Measurements from ENCODE around the gene SMIM38. TPM values are rescaled to one million over a fixed set of nuclear protein-coding genes. Genes with fewer than 3 reads are reported as not detected.
A peak's percentile ranks its signal among the peaks of the same experiment; 100 is the strongest.

Gene SMIM38
- total RNA-seq, 1 experiment from 2014 or later, result 0.09 TPM

GRCh38 chr11:69183613-69184012, 27.9 kb downstream of the SMIM38 start:
- no peak for DNase-seq
- Histone ChIP-seq H3K27ac (ENCODE audit: insufficient read length, low read depth, low read length) (no peak overlapping the region), H3K14ac (ENCODE audit: insufficient read depth, low read length) (no peak overlapping the region), H2AK5ac (ENCODE audit: insufficient read length, low read length) (no peak overlapping the region), H3K79me2 (ENCODE audit: insufficient read depth, low read length) (no peaks in the 10 kb centered on the region), H3K9ac (ENCODE audit: extremely low read depth, insufficient read length, low read length) (no peak overlapping the region), H3K27me3 (ENCODE audit: insufficient read depth, low read length) (no peaks in the 10 kb centered on the region), H2BK5ac (ENCODE audit: insufficient read length, low read length) (no peak overlapping the region), H2BK15ac (ENCODE audit: low read depth, low read length) (no peak overlapping the region), H4K20me1 (ENCODE audit: control insufficient read depth, insufficient read depth, insufficient read length) (no peaks in the 10 kb centered on the region), H3K56ac (ENCODE audit: insufficient read length, low read depth, low read length) (no peak overlapping the region), H3K79me1 (ENCODE audit: insufficient read depth, low read depth, low read length, poor library complexity, severe bottlenecking) (no peaks in the 10 kb centered on the region), H3K4me2 (ENCODE audit: insufficient read depth, insufficient read length, low read length) (no peak overlapping the region), H4K5ac (ENCODE audit: insufficient read length, low read depth, low read length) (no peak overlapping the region), H2AFZ (ENCODE audit: low read length) (no peak overlapping the region), H2BK12ac (ENCODE audit: insufficient read length, low read depth, low read length) (no peak overlapping the region), H2BK20ac (ENCODE audit: low read depth, low read length, poor library complexity, severe bottlenecking) (no peak overlapping the region), H3K4me1 (ENCODE audit: insufficient read depth, low read length) (no peaks in the 10 kb centered on the region), H3K23ac (ENCODE audit: insufficient read length, low read depth, low read length) (no peak overlapping the region), H4K8ac (replicated peaks; ENCODE audit: insufficient read length, low read depth, low read length) (no peak overlapping the region), H3T11ph (ENCODE audit: low read length) (no peak overlapping the region), H4K91ac (ENCODE audit: insufficient read length, low read depth, low read length) (no peak overlapping the region), H2BK120ac (ENCODE audit: low read depth, low read length, poor library complexity, severe bottlenecking) (no peak overlapping the region), H3K23me2 (ENCODE audit: insufficient read length, low read depth, low read length, poor library complexity, severe bottlenecking) (no peaks in the 10 kb centered on the region), H3K18ac (ENCODE audit: insufficient read length, low read depth, low read length) (no peak overlapping the region), H3K4ac (ENCODE audit: low read depth, low read length) (no peak overlapping the region), H3K9me3 (ENCODE audit: control insufficient read depth, low read depth, low read length) (no peaks in the 10 kb centered on the region)
- no CpG with 5 or more reads among the region's 8 CpGs for WGBS (ENCODE audit: extremely low coverage, insufficient read length, low lambda C conversion rate)
- peaks cover 0 to 4% of the 10 kb centered on the region in 2 experiments; a peak in 2 of 5 replicates for H3K9me3 Mint-ChIP-seq
- H3K36me3 Mint-ChIP-seq (ENCODE audit: insufficient read depth in 1 of 3, low read depth in 3 of 3), result no peaks in the 10 kb centered on the region
- H3K27ac Mint-ChIP-seq, result peak overlapping the region in 1 of 3 experiments; percentile 89; a peak in 2 of 7 replicates
- H3K27me3 Mint-ChIP-seq (ENCODE audit: low read depth), result peaks cover 16% of the 10 kb centered on the region
- TF ChIP-seq, protein P1, sequence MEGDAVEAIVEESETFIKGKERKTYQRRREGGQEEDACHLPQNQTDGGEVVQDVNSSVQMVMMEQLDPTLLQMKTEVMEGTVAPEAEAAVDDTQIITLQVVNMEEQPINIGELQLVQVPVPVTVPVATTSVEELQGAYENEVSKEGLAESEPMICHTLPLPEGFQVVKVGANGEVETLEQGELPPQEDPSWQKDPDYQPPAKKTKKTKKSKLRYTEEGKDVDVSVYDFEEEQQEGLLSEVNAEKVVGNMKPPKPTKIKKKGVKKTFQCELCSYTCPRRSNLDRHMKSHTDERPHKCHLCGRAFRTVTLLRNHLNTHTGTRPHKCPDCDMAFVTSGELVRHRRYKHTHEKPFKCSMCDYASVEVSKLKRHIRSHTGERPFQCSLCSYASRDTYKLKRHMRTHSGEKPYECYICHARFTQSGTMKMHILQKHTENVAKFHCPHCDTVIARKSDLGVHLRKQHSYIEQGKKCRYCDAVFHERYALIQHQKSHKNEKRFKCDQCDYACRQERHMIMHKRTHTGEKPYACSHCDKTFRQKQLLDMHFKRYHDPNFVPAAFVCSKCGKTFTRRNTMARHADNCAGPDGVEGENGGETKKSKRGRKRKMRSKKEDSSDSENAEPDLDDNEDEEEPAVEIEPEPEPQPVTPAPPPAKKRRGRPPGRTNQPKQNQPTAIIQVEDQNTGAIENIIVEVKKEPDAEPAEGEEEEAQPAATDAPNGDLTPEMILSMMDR (conservative IDR thresholded peaks at IDR 0.05), result no peak
- H3K4me1 Mint-ChIP-seq, result peaks cover 0 to 4% of the 10 kb centered on the region in 2 experiments; a peak in 1 of 4 replicates
- H3K4me3 Mint-ChIP-seq, result no peak overlapping the region

Data from H9 (cell line).